Stimulated activated CD4-positive, alpha-beta T cell treated with anti-CD3 and anti-CD28 coated beads, Interleukin-12 subunit alpha, Interleukin-12 subunit beta, amount 100 ng/mL, for 4 hours (primary cell): ENCODE results near the gene FIZ1.

Experiments used
- DNase-seq: peaks from one replicate; pipeline ENCODE4 v3.0.0-alpha.2; 2020

The FIZ1 gene

DNA sequence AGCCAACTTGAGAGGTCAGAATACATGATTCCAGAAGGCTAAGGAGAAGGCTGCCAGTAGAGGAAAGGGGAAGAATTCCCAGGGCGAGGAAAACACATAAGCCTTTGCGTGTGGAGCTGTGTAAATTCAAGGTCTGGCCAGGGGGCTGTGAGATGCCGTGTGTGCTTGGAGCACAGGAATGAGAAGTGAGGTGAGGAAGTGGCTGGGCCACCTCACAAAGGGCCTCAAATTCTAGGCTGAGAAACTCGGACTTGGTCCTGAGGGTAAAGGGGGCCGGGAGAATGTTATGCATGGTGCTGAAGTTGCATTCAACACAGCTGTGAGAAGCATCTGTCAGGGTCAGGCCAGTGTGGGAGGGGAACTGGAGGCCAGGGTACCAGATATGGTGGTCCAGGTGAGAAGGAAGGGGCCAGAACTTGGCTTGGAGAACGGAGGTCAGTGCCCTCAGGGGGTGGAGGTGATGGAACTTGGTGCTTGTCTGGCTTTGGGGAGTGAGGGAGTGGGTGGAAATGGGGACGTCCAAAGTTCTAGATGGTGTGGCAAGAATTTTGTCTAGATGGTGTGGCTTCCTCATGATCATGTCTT lies 36.6 kb upstream of the FIZ1 start:
- DNase-seq, result no peak

- no peak for DNase-seq
Observed at GRCh38 chr19:55635334-55635717, 36.0 kb upstream of the FIZ1 start.

DNA sequence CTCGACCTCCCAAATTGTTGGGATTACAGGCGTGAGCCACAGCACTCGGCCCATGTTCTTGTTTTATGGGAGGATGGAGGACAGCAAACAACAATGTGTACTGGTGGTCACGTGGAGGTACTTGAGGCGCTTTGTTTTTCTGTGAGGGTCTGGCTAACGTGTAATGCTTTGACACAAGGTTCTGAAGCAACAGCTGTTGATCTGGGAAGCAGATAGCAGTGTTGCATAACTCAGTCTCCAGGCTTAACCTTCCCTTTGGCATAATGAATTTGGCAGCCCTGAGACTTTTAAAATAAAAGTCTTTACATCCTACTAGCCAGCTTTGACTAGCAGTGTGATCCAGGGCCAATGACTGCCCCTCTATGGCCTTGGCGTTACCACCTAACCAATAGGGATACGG lies 34.5 kb upstream of the FIZ1 start:
- DNase-seq, result no peak

- DNase-seq, result peak; percentile 78
Observed at GRCh38 chr19:55632463-55632834, 33.1 kb upstream of the FIZ1 start.

DNA sequence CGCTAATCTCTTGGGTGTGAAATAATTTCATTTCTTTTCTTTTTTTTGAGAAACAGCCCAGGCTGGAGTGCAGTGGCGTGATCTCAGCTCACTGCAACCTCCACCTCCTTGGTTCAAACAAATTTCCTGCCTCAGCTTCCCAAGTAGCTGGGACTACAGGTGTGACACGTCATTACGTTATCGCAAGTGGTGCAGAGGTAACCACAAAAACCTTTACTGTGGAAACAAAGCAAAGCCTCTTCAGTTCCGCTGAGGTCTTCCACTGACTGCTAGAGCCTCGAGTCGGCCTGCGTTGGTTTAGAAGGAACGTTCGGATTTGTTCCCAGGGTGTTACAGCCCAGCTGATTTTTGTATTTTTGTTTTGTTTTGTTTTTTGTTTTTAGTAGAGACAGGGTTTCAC lies 27.0 kb upstream of the FIZ1 start:
- no peak for DNase-seq

- no peak for DNase-seq
Observed at GRCh38 chr19:55625004-55625326, 25.6 kb upstream of the FIZ1 start.

DNA sequence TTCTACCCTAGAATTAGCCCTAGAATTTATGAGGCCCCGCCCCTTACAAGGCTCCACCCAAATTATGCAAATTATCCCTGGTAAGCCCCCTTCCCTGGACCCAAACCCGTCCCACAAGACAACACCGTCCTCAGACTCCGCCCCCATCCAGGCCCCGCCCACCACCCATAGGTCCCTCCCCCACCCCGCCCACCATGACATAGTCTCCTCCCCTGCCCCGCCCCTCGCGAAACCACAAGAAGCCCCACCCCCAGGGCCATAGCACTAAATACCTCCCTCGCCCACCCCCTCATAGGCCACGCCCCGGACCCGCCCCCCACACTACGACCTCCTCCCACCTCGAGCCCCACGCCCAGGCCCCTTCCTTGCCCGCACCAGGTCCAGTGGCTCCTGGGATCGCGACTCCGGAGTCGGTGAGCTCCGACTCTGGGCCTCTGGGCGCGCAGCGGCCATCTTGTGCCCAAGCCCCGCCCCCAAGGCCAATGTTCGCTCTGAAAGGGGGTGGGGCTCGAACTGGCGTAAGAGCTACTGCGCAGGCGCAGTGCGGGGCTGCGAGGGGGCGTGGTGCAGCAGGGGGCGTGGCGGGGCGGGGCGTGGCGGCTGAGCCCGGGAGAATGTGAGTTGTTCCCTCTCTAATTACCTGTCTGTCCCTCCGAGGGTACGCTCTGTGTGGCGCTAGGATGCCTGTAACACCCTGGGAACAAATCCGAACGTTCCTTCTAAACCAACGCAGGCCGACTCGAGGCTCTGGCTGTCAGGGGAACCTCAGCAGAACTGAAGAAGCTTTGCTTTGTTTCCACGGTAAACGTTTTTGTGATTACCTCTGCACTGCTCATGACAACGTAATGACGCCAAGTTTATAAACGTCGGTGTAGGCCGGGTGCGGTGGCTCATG lies 25.0 kb upstream of the FIZ1 start, which contains the start of gene ZNF784:
TSS of gene ZNF784 (minus strand) at position 458 of the 895 bp plus-strand sequence. CDS start at position 453, 5 bp downstream.
- DNase-seq, result peak; percentile 95

DNA sequence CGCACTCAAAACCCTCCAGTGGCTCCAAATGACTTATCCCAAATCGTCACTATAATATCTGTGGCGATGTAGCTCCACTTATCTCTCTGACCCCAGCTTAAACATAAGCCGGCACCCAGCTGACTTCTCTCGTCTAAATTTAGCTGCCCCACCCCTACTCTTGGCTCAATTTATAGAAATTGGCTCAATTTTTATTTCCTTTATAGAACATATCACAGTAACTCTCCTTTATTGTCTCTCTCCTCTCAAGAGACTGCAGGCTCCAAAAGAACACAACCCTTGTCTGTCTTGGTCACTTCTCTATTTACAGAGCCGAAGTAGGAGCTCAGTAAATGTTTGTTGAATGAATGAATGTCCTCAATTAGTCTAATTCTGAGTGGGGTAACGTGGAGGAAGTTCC lies 24.2 kb upstream of the FIZ1 start:
- DNase-seq, result no peak

GRCh38 chr19:55623130-55623529 lies 23.8 kb upstream of the FIZ1 start:
- no peak for DNase-seq

GRCh38 chr19:55622242-55622969 lies 23.1 kb upstream of the FIZ1 start:
- DNase-seq, result no peak

- no peak for DNase-seq
Observed at GRCh38 chr19:55621673-55622231, 22.4 kb upstream of the FIZ1 start.

DNA sequence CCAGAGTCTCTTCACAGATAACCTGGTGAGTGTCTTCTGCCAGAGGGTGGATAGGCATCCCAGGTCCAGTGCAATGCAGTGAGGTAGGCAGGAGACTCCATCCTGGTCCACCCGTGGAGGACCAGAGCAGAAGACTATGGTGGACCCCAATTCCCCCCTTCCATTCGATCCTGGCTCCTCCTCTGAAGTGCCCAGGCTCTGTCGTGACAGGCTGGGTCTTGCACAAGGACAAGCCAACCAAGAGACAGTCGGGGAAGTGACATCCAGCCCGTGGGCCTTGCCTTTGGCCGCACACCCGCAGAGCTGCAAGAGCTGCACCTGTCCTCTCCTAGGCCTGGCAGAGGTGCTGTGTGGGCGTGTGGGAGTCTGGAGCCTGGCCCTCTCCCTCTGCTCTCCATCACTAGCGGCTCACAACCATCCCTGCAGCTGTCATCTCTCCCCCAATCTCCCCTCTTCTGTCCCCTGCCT lies 21.9 kb upstream of the FIZ1 start:
- no peak for DNase-seq

DNA sequence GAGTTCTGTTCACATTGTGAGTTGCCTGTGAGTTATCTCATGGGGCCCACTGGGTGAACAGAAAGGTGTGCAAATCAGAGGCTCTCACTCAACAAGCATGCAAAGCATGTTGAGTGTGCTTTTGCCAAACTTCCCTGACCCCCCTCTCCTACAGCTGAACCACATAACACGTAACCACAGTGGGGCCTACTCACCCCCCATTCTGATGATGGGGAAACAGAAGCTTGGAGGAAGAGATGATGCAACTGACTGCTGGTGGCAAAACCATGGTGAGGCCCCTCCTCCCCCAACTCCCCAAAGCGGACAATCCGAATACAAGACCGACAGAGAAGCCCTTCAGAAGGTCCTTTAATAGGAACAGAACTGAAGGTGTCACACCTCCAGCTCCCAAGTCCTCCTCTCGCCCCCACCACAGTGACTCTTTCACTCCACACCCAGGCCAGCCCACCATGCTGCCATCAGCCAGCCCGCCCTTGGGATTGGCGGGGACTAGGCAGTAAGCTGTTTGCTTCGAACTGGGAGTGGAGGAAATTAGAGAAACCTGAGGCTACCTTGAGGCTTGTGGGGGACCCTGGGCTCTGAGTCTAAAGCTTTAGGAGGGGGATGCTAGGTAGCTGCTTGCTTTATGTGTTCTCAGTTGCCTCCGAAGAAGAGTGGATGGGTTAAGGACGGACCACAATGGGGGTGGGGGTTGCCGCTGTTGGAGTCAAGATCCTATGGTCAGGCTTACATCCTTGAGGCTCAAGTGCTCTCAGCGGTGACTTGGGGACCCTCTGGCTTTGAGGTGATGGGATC lies 21.3 kb upstream of the FIZ1 start:
- no peak for DNase-seq

DNA sequence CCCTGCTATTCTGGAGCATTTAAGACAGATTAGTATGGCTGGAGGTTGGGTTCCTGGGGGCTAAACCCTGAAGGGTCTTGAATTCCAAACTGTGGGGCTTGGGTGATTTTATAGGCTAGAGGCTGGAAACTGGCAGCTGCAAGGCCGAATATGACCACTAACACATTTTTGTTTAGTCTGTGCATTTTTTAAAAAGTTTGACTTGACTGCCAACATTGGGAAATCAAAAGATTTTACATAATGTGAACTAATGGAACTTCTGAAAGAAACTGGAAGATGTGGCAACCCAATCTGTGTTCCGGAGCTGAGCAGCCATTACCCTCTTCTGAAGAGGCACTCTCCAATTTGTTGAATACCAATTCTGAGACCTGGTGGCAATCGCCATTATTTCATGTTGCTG lies 20.0 kb upstream of the FIZ1 start:
- DNase-seq, result no peak

- DNase-seq, result no peak
Observed at GRCh38 chr19:55618426-55618825, 19.1 kb upstream of the FIZ1 start.

GRCh38 chr19:55617426-55617825 lies 18.1 kb upstream of the FIZ1 start:
- DNase-seq, result no peak

DNA sequence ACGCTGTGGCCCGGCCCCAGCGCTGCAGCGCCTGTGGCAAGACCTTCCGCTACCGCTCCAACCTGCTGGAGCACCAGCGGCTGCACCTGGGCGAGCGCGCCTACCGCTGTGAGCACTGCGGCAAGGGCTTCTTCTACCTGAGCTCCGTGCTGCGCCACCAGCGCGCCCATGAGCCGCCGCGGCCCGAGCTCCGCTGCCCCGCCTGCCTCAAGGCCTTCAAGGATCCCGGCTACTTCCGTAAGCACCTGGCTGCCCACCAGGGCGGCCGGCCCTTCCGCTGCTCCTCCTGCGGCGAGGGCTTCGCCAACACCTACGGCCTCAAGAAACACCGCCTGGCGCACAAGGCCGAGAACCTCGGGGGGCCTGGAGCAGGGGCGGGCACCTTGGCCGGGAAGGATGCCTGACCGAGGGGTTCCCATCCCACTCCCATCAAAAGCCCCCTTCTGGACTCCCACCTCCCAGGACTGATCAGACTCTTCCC lies 17.1 kb upstream of the FIZ1 start:
- DNase-seq, result no peak

GRCh38 chr19:55615543-55616394 lies 16.5 kb upstream of the FIZ1 start:
- no peak for DNase-seq

DNA sequence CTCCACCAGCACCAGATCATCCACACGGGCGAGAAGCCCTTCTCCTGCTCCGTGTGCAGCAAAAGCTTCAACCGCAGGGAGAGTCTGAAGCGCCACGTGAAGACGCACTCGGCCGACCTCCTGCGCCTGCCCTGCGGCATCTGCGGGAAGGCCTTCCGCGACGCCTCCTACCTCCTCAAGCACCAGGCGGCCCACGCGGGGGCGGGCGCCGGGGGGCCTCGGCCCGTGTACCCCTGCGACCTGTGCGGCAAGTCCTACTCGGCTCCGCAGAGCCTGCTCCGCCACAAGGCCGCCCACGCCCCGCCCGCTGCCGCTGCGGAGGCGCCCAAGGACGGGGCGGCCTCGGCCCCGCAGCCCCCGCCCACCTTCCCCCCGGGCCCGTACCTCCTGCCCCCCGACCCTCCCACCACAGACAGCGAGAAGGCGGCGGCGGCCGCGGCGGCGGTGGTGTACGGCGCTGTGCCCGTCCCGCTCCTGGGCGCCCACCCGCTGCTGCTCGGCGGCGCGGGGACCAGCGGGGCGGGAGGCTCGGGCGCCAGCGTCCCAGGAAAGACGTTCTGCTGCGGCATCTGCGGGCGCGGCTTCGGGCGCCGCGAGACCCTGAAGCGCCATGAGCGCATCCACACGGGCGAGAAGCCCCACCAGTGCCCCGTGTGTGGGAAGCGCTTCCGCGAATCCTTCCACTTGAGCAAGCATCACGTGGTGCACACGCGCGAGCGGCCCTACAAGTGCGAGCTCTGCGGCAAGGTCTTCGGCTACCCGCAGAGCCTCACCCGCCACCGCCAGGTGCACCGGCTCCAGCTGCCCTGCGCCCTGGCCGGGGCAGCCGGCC lies 15.6 kb upstream of the FIZ1 start:
- no peak for DNase-seq

GRCh38 chr19:55613930-55614710 lies 14.8 kb upstream of the FIZ1 start:
- no peak for DNase-seq
